OCI-LY3 (cell line): ENCODE measurements around the gene ARHGAP26.
A peak's percentile ranks its signal among the peaks of the same experiment; 100 is the strongest.

Source experiments
- H2AFZ ChIP-seq: fragments of 200-600, 300-600 bp; shearing (Covaris generic); 2 replicates; pipeline ENCODE4 v1.6.0; 2014; ENCODE audit warnings: antibody characterized with exemption, low read depth, low read length
- H3K27ac ChIP-seq: fragments of 200-600, 300-600 bp; sonication (generic); 2 replicates; pipeline ENCODE4 v1.5.1; 2014; ENCODE audit warnings: mild to moderate bottlenecking, low read length, moderate library complexity, mixed read lengths
- H3K27me3 ChIP-seq: fragments of 200-600, 300-600 bp; sonication (generic); 2 replicates; pipeline ENCODE4 v1.6.1; 2014; ENCODE audit warnings: low read depth, low read length, mixed read lengths
- H3K36me3 ChIP-seq: fragments of 200-600, 300-600 bp; sonication (generic); replicated peaks from 2 replicates; pipeline ENCODE3; 2014; ENCODE audit warnings: low read depth, low read length, mixed read lengths
- H3K4me1 ChIP-seq: fragments of 300-600, 200-600 bp; sonication (generic); 2 replicates; pipeline ENCODE4 v1.6.1; 2014; ENCODE audit warnings: low read length, mixed read lengths
- H3K4me2 ChIP-seq: fragments of 200-600, 300-600 bp; sonication (generic); 2 replicates; pipeline ENCODE4 v1.6.1; 2014; ENCODE audit warnings: low read length, mixed read lengths
- H3K4me3 ChIP-seq: fragments of 300-600, 200-600 bp; sonication (generic); 2 replicates; pipeline ENCODE4 v1.5.1; 2014; ENCODE audit warnings: antibody characterized with exemption, mild to moderate bottlenecking, low read length, moderate library complexity
- H3K79me2 ChIP-seq: fragments of 300-600, 200-600 bp; shearing (Covaris generic); 2 replicates; pipeline ENCODE4 v1.6.1; 2014; ENCODE audit warnings: mild to moderate bottlenecking, low read length, mixed read lengths
- H3K9ac ChIP-seq: fragments of 300-600, 200-600 bp; shearing (Covaris generic); 2 replicates; pipeline ENCODE4 v1.6.0; 2014; ENCODE audit warnings: mild to moderate bottlenecking, low read length, moderate library complexity
- H3K9me3 ChIP-seq: fragments of 200-600, 300-600 bp; shearing (Covaris generic); 2 replicates; pipeline ENCODE4 v1.6.1; 2014; ENCODE audit warnings: low read length, mixed read lengths; ENCODE audit not compliant: insufficient read depth
- H4K20me1 ChIP-seq: fragments of 200-600, 300-600 bp; sonication (generic); 2 replicates; pipeline ENCODE4 v1.6.1; 2016; ENCODE audit warnings: low read length, mixed read lengths; ENCODE audit not compliant: insufficient read depth
- EZH2phosphoT487 ChIP-seq: fragments of 200-600 bp; shearing (Covaris generic); IDR thresholded peaks from 2 replicates; pipeline ENCODE4 v1.6.1; 2018; ENCODE audit warnings: antibody characterized with exemption, mixed run types, low read depth
- TF ChIP-seq, protein P1 (sequence below): fragments of 200-600, 300-600 bp; sonication (generic); IDR thresholded peaks from 2 replicates; pipeline ENCODE4 v1.5.1; 2014; ENCODE audit warnings: antibody characterized with exemption, low read length, low read depth

Gene ARHGAP26

GRCh38 chr5:143180751-143181150 is 410.6 kb downstream of the ARHGAP26 start:
- Histone ChIP-seq H3K27me3 (no peaks in the 10 kb centered on the region), H3K4me3 (no peak overlapping the region), H3K9me3 (no peaks in the 10 kb centered on the region), H3K9ac (no peak overlapping the region), H3K79me2 (no peaks in the 10 kb centered on the region), H3K36me3 (no peaks in the 10 kb centered on the region), H3K4me1 (peaks cover 30% of the 10 kb centered on the region), H3K4me2 (no peak overlapping the region), H3K27ac (no peak overlapping the region), H2AFZ (no peak overlapping the region), H4K20me1 (no peaks in the 10 kb centered on the region)
- TF ChIP-seq, protein P1, sequence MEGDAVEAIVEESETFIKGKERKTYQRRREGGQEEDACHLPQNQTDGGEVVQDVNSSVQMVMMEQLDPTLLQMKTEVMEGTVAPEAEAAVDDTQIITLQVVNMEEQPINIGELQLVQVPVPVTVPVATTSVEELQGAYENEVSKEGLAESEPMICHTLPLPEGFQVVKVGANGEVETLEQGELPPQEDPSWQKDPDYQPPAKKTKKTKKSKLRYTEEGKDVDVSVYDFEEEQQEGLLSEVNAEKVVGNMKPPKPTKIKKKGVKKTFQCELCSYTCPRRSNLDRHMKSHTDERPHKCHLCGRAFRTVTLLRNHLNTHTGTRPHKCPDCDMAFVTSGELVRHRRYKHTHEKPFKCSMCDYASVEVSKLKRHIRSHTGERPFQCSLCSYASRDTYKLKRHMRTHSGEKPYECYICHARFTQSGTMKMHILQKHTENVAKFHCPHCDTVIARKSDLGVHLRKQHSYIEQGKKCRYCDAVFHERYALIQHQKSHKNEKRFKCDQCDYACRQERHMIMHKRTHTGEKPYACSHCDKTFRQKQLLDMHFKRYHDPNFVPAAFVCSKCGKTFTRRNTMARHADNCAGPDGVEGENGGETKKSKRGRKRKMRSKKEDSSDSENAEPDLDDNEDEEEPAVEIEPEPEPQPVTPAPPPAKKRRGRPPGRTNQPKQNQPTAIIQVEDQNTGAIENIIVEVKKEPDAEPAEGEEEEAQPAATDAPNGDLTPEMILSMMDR, result no peak
- no peak for TF ChIP-seq EZH2phosphoT487

DNA sequence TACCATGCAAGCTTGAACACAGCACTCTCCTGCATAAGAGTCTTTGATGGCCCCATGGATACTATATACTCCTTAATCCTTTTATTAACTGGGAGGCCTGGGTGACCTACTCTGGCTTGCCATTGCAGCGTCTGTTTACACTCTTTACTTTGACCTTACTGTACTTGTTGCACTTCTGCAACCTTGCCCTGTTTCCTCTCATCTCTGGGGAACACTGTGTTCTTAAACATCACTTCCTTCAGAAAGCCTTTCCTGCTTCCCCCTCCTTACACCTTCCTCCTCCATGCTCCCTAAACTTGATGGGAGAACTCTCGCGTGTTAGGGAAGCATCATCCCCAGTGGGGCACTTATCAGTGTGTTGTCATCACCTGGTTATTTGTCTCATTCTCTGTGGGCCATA is 411.0 kb downstream of the ARHGAP26 start:
- H3K9me3 ChIP-seq, result no peaks in the 10 kb centered on the region
- H3K9ac ChIP-seq, result no peak overlapping the region
- no peak overlapping the region for H3K4me3 ChIP-seq
- H3K4me2 ChIP-seq, result no peak overlapping the region
- peaks cover 26% of the 10 kb centered on the region for H3K4me1 ChIP-seq
- TF ChIP-seq, protein P1, result no peak
- TF ChIP-seq EZH2phosphoT487, result no peak
- no peaks in the 10 kb centered on the region for H3K36me3 ChIP-seq
- H4K20me1 ChIP-seq, result no peaks in the 10 kb centered on the region
- no peaks in the 10 kb centered on the region for H3K79me2 ChIP-seq
- H3K27ac ChIP-seq, result no peak overlapping the region
- no peaks in the 10 kb centered on the region for H3K27me3 ChIP-seq
- no peak overlapping the region for H2AFZ ChIP-seq

GRCh38 chr5:143182106-143182505 is 411.9 kb downstream of the ARHGAP26 start:
- Histone ChIP-seq H3K9me3 (no peaks in the 10 kb centered on the region), H3K4me1 (peaks cover 29% of the 10 kb centered on the region), H3K4me3 (no peak overlapping the region), H3K36me3 (no peaks in the 10 kb centered on the region), H3K9ac (no peak overlapping the region), H2AFZ (no peak overlapping the region), H3K79me2 (no peaks in the 10 kb centered on the region), H3K27ac (no peak overlapping the region), H3K4me2 (no peak overlapping the region), H3K27me3 (no peaks in the 10 kb centered on the region), H4K20me1 (no peaks in the 10 kb centered on the region)
- TF ChIP-seq EZH2phosphoT487, result no peak
- TF ChIP-seq, protein P1, result no peak

- Histone ChIP-seq H3K4me2 (peak overlapping the region; percentile 82), H3K4me3 (peak overlapping the region; percentile 51), H3K4me1 (peaks cover 32% of the 10 kb centered on the region), H3K36me3 (no peaks in the 10 kb centered on the region), H4K20me1 (no peaks in the 10 kb centered on the region), H2AFZ (peak overlapping the region; percentile 89), H3K9me3 (no peaks in the 10 kb centered on the region), H3K27me3 (no peaks in the 10 kb centered on the region), H3K79me2 (no peaks in the 10 kb centered on the region), H3K9ac (peak overlapping the region; percentile 44; the same call in 1 of the 2 replicates), H3K27ac (peak overlapping the region; percentile 27)
- TF ChIP-seq EZH2phosphoT487, result no peak
- TF ChIP-seq, protein P1, result no peak
These were observed 413.0 kb downstream of the ARHGAP26 start for GRCh38 chr5:143182901-143183820.
